Bladder microvascular endothelial cell (primary cell): ENCODE measurements around the gene WFDC13. TPM values are rescaled to one million over a fixed set of nuclear protein-coding genes. Genes with fewer than 3 reads are reported as not detected.

Source experiments
- total RNA-seq: library from RNA; depleted of rRNA; stranded (reverse); fragments of >200 nt; gene quantifications from 2 replicates; pipeline ENCODE4 v1.2.3, GENCODE V29; 2014

Gene WFDC13, protein sequence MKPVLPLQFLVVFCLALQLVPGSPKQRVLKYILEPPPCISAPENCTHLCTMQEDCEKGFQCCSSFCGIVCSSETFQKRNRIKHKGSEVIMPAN
- not detected in 2 replicates for total RNA-seq

DNA sequence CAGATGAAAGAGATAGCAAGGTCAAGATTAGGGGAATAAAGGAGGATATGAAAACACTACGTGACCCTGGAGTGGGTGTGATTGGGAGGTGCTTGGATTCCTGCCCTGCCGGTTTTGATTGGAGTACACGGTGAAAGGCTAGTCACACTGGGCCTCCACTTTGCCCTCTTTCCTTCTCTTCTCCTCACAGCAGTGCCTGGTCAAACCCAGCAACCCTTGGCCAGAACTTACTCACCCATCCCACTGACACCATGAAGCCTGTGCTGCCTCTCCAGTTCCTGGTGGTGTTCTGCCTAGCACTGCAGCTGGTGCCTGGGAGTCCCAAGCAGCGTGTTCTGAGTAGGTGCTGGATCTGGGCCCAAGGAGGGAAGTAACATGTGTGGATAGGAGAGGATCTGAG, at the start of gene WFDC13:
Gene WFDC13, plus strand, starts transcription at position 166 of the 400 bp plus-strand sequence. Its CDS starts 86 bp downstream, at position 252.

GRCh38 chr20:45670139-45670538, 31.7 kb upstream of the WFDC13 start, which contains the start of gene WFDC11:
WFDC11 (minus strand) TSS chr20:45670239; CDS start chr20:45650600, 19,639 bp downstream.

GRCh38 chr20:45704969-45705637, 3.3 kb downstream of the WFDC13 start, which contains the start of gene WFDC10B:
WFDC10B (minus strand) TSS chr20:45705019; CDS start chr20:45685992, 19,027 bp downstream.

DNA sequence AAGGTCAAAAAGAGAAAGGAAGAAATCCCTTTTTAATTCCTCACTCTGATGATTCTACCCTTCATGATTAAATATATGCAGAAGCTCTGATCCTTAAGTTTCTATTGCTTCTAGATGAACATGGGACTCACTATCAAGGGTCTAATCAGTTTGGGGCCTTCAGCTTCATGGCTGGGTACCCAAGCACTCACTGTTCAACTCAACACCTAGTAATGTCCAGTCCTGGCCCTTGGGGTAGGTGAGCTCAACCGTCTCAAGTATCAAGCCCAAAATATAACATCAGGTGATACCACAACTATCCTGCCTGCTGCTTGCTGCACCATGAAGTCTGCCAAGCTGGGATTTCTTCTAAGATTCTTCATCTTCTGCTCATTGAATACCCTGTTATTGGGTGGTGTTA, 20.2 kb downstream of the WFDC13 start, which contains the start of gene SPINT4:
Gene SPINT4, plus strand, starts transcription at position 301 of the 400 bp plus-strand sequence. Its CDS starts 21 bp downstream, at position 322.

Other genes starting within 250 kb of the WFDC13 start
- gene WFDC2, start 232.3 kb upstream of the WFDC13 start, total RNA-seq: not detected in 2 replicates
- not detected in 2 replicates for gene SPINT3, start 186.4 kb upstream of the WFDC13 start, total RNA-seq
- not detected in 2 replicates for gene WFDC6, start 162.6 kb upstream of the WFDC13 start, total RNA-seq
- gene EPPIN, start 154.6 kb upstream of the WFDC13 start, total RNA-seq: not detected in 2 replicates
- gene WFDC8, start 122.8 kb upstream of the WFDC13 start, total RNA-seq: not detected in 2 replicates
- gene WFDC10A, start 72.3 kb upstream of the WFDC13 start, total RNA-seq: not detected in 2 replicates
- gene WFDC9, start 70.8 kb upstream of the WFDC13 start, total RNA-seq: not detected in 2 replicates
- not detected in 2 replicates for gene WFDC11, start 31.8 kb upstream of the WFDC13 start, total RNA-seq
- not detected in 2 replicates for gene WFDC10B, start 3.0 kb downstream of the WFDC13 start, total RNA-seq
- not detected in 2 replicates for gene SPINT4, start 20.3 kb downstream of the WFDC13 start, total RNA-seq
- gene WFDC3, start 89.8 kb downstream of the WFDC13 start, total RNA-seq: not detected in 2 replicates
- gene DNTTIP1, start 89.9 kb downstream of the WFDC13 start, total RNA-seq: 12.7 and 13.6 TPM in 2 replicates
- gene UBE2C, start 110.6 kb downstream of the WFDC13 start, total RNA-seq: 8.9 and 20.7 TPM in 2 replicates
- not detected in 2 replicates for gene TNNC2, start 125.3 kb downstream of the WFDC13 start, total RNA-seq
- 10.2 and 13.4 TPM in 2 replicates for gene SNX21, start 131.8 kb downstream of the WFDC13 start, total RNA-seq
- 26.4 and 32.9 TPM in 2 replicates for gene ACOT8, start 155.4 kb downstream of the WFDC13 start, total RNA-seq
- gene ZSWIM3, start 155.6 kb downstream of the WFDC13 start, total RNA-seq: 6.0 and 9.9 TPM in 2 replicates
- 1.9 and 4.0 TPM in 2 replicates for gene ZSWIM1, start 179.2 kb downstream of the WFDC13 start, total RNA-seq
- 0.49 and 0.50 TPM in 2 replicates for gene SPATA25, start 185.6 kb downstream of the WFDC13 start, total RNA-seq
- gene NEURL2, start 189.2 kb downstream of the WFDC13 start, total RNA-seq: 2.6 and 2.8 TPM in 2 replicates
- gene CTSA, start 189.3 kb downstream of the WFDC13 start, total RNA-seq: 37.2 and 80.9 TPM in 2 replicates
- 3.4 and 6.7 TPM in 2 replicates for gene PLTP, start 210.1 kb downstream of the WFDC13 start, total RNA-seq
- 7.3 and 11.3 TPM in 2 replicates for gene PCIF1, start 232.6 kb downstream of the WFDC13 start, total RNA-seq